ENCODE results near the gene TTC22.

TTC22 gene

DNA sequence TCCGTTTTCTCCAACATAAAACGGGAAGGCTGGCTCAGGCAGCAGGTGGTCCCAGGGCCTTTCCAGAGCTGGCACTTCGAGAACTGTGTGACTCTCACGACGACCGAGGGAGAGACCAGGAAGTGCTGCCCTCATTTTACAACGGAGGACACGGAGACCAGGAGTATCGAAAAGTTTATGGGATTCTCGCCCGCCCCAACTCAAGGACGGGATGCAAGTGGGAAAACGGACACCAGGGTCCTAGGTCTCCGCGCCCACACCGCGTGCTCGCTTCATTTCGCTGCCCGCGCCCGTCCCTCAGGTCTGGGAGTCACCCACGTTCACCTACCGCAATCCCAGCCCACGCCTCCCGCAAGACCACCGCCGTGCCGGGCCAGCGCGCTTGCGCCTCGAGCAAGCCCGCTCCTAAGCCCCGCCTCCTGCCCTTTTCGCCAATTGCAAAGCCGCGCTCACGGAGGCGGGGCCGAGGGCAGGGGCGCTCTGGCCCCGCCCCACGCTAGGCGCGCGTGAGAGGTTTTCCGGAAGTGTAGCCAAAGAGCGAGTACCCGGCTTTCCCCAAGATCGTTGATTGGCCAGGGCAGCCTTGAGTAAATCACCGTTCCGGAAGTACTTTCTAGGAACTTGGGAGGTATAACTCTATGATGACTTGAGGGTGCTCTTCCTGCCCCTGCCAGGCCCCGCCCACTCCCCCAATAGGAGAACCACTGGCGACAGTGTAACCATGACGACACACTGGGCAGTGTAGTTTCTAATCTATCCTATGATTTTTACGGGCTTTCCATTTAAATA lies 36.8 kb downstream of the TTC22 start, which contains the start of gene PARS2:
PARS2 (minus strand) TSS at position 391 of the 789 bp plus-strand sequence. CDS start 5,362 bp downstream, outside the sequence.
- TF ChIP-seq CSDC2 (CRISPR knock-in tag; IDR thresholded peaks at IDR 0.05) (peak; percentile 39; the same call in 1 of the 2 replicates), ISL1 (CRISPR knock-in tag; IDR thresholded peaks at IDR 0.05) (no peak), ZNF8 (CRISPR knock-in tag; IDR thresholded peaks at IDR 0.05) (0 out of 2 replicates have a peak, but pooled peaks have one; percentile 8)
- ATAC-seq = peak; percentile 96

GRCh38 chr1:54763816-54764132 lies 37.3 kb downstream of the TTC22 start:
- TF ChIP-seq GLIS3 (CRISPR knock-in tag; IDR thresholded peaks at IDR 0.05) = no peak
- no peak for TF ChIP-seq POU6F1 (CRISPR knock-in tag; IDR thresholded peaks at IDR 0.05; ENCODE audit: borderline replicate concordance, low read depth)
- no peak for TF ChIP-seq ARNTL (CRISPR knock-in tag; IDR thresholded peaks at IDR 0.05; ENCODE audit: borderline replicate concordance, low read depth)
- TF ChIP-seq ZNF565 (CRISPR knock-in tag; conservative IDR thresholded peaks at IDR 0.05; ENCODE audit: low read depth) = no peak
- no peak for TF ChIP-seq ZNF8 (CRISPR knock-in tag; IDR thresholded peaks at IDR 0.05)
- no peak for TF ChIP-seq CSDC2 (CRISPR knock-in tag; IDR thresholded peaks at IDR 0.05)
- ATAC-seq = peak; percentile 10

DNA sequence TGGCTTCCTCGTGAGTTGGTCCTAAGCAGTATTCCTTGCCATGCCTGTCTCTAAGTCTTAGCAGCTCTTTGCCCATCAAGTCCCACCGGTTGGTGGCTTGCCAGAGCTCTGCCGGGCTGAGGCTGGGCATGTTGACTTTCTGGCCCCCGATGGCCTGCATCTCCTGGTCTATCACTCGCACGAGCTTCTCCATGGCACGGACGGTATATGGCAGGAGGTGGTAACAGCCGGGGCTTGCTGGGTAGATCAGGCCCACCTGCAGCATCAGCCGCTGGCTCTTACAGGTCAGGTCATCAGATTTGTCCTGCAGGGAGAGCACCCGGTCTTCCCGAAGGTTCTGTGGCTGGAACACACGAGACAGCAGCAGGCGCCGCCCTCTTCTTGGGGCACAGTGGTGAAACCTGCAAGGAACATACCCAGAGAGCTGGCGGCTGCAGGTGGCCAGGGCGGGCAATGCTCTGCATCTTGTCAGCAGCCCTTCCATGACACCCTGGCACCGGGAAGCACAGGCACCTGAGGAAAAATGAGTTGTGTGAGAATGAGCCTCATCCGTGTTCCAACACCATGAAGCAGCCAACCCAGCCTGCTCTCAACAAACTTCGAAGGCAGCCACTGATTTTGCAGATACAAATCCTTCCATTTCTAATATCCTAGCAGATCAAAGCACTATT lies 42.3 kb downstream of the TTC22 start:
- no peak for ATAC-seq
- TF ChIP-seq ZNF8 (CRISPR knock-in tag; IDR thresholded peaks at IDR 0.05) (no peak), ZNF565 (CRISPR knock-in tag; conservative IDR thresholded peaks at IDR 0.05; ENCODE audit: low read depth) (no peak), TCF4 (CRISPR knock-in tag; IDR thresholded peaks at IDR 0.05; ENCODE audit: borderline replicate concordance) (no peak), ARNTL (CRISPR knock-in tag; IDR thresholded peaks at IDR 0.05; ENCODE audit: borderline replicate concordance, low read depth) (no peak), POU6F1 (CRISPR knock-in tag; IDR thresholded peaks at IDR 0.05; ENCODE audit: borderline replicate concordance, low read depth) (no peak), TOX (CRISPR knock-in tag; IDR thresholded peaks at IDR 0.05; ENCODE audit: borderline replicate concordance) (no peak), PPARA (CRISPR knock-in tag; IDR thresholded peaks at IDR 0.05; ENCODE audit: borderline replicate concordance) (no peak)

DNA sequence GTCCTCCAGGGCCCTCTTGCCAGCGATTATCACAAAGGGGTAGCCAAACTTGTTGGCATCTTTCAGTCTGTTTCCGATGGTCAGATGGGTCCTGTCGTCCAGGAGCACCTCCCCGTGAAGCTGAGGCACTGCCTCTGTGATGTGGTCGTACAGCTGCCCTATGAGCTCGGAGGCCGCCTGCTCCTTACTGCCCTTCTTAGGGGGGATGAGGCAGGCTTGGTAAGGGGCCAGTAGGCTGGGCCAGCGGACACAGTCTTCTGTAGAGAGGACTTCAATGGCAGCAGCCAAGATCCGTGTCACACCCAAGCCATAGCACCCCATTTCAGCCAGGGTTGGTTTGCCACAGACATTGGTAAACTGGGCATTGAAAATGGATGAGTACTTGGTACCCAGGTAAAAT lies 43.3 kb downstream of the TTC22 start:
- TF ChIP-seq TSHZ2 (CRISPR knock-in tag; IDR thresholded peaks at IDR 0.05) (no peak), TCF4 (CRISPR knock-in tag; IDR thresholded peaks at IDR 0.05; ENCODE audit: borderline replicate concordance) (no peak), GLIS3 (CRISPR knock-in tag; IDR thresholded peaks at IDR 0.05) (no peak), BACH2 (CRISPR knock-in tag; IDR thresholded peaks at IDR 0.05; ENCODE audit: borderline replicate concordance) (no peak), PATZ1 (CRISPR knock-in tag; IDR thresholded peaks at IDR 0.05; ENCODE audit: borderline replicate concordance) (no peak), ZFP30 (CRISPR knock-in tag; IDR thresholded peaks at IDR 0.05) (no peak), ESRRG (CRISPR knock-in tag; IDR thresholded peaks at IDR 0.05) (no peak), RARB (CRISPR knock-in tag; IDR thresholded peaks at IDR 0.05) (no peak), ZFP3 (CRISPR knock-in tag; IDR thresholded peaks at IDR 0.05) (no peak)

More for the DNA sequence above, 43.3 kb downstream of the TTC22 start:
- no peak for ATAC-seq
